Measurements from ENCODE around the gene SIRPD. TPM values are rescaled to one million over a fixed set of nuclear protein-coding genes. Genes with fewer than 3 reads are reported as not detected.
"Not testable (repeated sequence)": the region's sequence is repeated elsewhere in the genome, so short reads cannot be mapped to it uniquely, and the experiment has no call there.

SIRPD gene
- total and polyA plus RNA-seq, 2 donors: 0.53 TPM; not detected in 1

DNA sequence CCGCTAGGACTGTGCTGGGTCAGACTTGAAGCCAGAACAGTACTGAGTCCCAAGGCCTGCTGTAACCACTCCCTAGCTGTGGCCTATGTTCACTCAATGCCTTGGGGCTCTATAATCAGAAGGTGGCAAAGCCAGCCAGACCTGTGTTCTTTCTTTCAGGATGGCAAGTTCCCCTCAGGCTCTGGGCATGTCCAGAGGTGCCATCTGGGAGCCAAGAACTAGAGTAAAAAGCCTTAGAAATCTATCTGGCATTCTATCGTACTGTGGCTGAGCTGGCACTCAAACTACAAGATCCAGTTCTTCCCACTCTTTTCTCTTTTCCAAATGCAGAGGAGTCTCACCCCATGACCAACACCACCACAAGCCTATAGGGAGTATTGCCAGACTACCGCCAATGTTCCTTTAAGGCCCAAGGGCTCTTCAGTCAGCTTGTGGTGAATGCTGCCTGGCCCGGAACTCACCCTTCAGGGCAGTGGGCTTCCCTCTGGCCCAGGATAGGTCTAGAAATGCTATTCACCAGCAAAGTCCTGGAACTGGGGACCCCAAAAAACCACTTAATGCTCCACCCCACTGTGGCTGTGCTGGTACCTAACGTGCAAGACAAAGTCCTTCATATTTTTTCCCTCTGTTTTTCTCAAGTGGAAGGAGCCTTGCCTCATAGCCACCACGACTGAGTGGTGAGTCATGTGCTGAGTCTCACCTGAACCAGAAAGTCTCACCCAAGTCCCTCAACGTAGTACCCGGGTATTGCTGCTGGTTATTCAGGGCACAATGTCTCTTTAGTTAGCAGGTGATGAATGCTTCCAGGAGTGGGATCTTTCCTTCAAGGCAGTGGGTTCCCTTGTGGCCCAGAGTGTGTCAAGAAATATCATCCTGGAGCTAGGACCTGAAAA lies 57.7 kb downstream of the SIRPD start:
- 85% methylated on average over 8 of the region's 8 CpGs for WGBS
- no peaks in the 10 kb centered on the region for H3K36me3 ChIP-seq (ENCODE audit: insufficient read depth)
- no peak for DNase-seq (ENCODE audit: extremely low spot score)
- no peak overlapping the region for H3K27ac ChIP-seq (ENCODE audit: low read depth)
- no peak overlapping the region for H3K4me3 ChIP-seq (ENCODE audit: low read depth, low read length)
- H3K4me1 ChIP-seq (ENCODE audit: insufficient read depth): no peaks in the 10 kb centered on the region

DNA sequence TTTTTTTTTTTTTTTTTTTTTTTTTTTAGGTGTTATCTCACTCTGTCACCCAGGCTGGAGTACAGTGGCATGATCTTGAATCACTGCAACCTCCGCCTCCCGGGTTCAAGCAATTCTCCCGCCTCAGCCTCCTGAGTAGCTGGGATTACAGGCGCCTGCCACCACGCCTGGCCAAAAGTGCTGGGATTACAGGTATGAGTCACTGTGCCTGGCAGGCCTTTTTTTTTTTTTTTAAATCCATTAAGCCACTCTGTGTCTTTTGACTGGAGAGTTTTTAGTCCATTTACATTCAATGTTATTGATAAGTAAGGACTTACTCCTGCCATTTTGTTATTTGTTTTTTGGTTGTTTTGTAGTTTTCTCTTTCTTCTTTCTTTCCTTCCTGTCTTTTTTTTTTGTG lies 60.1 kb downstream of the SIRPD start:
- not testable (repeated sequence) for H3K4me3 ChIP-seq (ENCODE audit: low read depth, low read length); H3K27ac ChIP-seq (ENCODE audit: low read depth); DNase-seq (ENCODE audit: extremely low spot score); H3K36me3 ChIP-seq (ENCODE audit: insufficient read depth); H3K4me1 ChIP-seq (ENCODE audit: insufficient read depth)
- WGBS: 88% methylated on average over 5 of the region's 5 CpGs

DNA sequence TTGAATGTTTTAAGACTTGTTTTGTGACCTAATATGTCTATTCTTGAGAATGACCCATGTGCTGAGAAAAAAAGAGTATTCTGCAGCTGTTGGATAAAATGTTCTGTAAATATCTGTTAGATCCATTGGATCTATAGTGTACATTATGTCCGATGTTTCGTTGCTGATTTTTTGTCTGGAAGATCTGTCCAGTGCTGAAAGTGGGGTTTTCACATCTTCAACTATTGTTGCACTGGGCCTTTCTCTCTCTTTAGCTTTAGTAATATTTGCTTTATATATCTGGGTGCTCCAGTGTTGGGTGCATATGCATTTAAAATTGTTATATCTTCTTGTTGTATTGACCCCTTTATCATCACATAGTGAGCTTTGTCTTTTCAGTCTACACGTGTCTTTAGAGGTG lies 60.6 kb downstream of the SIRPD start:
- no peak overlapping the region for H3K4me3 ChIP-seq (ENCODE audit: low read depth, low read length)
- no peak for DNase-seq (ENCODE audit: extremely low spot score)
- H3K36me3 ChIP-seq (ENCODE audit: insufficient read depth): no peaks in the 10 kb centered on the region
- H3K27ac ChIP-seq (ENCODE audit: low read depth): no peak overlapping the region
- no peaks in the 10 kb centered on the region for H3K4me1 ChIP-seq (ENCODE audit: insufficient read depth)
- WGBS: 82% methylated on average over 3 of the region's 3 CpGs

DNA sequence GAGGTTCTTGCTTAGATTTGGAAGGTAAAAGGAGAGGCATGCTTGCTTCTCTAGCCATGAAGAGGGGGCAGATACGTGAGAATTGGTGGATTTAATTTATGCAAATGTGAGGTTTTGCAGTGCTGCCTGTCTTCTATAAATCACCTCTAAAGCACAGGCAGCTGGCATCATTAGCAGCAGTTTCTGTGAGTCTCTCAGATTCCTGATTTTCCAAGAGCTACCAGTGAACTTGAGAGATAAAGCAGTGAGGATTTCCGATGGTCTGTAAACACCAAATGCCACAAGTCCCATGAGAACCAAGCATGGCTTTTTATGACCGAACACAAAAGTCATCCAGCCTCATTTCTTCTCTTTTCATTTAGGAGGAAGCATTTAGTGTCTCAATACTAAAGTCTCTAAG lies 63.1 kb downstream of the SIRPD start:
- Histone ChIP-seq H3K27ac (ENCODE audit: low read depth) (no peak overlapping the region), H3K4me3 (ENCODE audit: low read depth, low read length) (no peak overlapping the region), H3K36me3 (ENCODE audit: insufficient read depth) (no peaks in the 10 kb centered on the region), H3K4me1 (ENCODE audit: insufficient read depth) (no peaks in the 10 kb centered on the region)
- DNase-seq (ENCODE audit: extremely low spot score): no peak
- WGBS: 27% methylated on average over 3 of the region's 3 CpGs

DNA sequence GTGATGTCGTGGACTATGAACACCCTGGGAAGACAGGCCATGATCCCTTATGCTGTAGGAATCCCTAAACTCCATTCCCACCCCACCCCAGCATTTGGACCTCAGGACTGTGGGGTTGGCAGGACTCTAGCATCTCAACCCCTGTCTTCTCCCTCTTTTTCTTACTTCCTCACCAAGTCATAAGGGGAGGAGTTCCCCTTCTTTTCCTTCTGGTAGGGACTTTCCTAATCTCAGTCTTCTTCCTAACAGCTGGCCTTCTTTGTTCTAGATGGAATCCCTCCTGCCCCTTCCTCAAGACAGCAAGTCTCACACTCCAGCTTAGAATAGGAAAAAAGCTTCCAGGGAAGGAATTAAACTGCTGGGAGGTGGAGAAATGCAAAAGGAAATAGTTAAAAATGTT lies 64.0 kb downstream of the SIRPD start:
- no peak for DNase-seq (ENCODE audit: extremely low spot score)
- Histone ChIP-seq H3K36me3 (ENCODE audit: insufficient read depth) (no peaks in the 10 kb centered on the region), H3K4me3 (ENCODE audit: low read depth, low read length) (no peak overlapping the region), H3K27ac (ENCODE audit: low read depth) (no peak overlapping the region), H3K4me1 (ENCODE audit: insufficient read depth) (no peaks in the 10 kb centered on the region)
- WGBS: 72% methylated on average over 1 of the region's 1 CpG

DNA sequence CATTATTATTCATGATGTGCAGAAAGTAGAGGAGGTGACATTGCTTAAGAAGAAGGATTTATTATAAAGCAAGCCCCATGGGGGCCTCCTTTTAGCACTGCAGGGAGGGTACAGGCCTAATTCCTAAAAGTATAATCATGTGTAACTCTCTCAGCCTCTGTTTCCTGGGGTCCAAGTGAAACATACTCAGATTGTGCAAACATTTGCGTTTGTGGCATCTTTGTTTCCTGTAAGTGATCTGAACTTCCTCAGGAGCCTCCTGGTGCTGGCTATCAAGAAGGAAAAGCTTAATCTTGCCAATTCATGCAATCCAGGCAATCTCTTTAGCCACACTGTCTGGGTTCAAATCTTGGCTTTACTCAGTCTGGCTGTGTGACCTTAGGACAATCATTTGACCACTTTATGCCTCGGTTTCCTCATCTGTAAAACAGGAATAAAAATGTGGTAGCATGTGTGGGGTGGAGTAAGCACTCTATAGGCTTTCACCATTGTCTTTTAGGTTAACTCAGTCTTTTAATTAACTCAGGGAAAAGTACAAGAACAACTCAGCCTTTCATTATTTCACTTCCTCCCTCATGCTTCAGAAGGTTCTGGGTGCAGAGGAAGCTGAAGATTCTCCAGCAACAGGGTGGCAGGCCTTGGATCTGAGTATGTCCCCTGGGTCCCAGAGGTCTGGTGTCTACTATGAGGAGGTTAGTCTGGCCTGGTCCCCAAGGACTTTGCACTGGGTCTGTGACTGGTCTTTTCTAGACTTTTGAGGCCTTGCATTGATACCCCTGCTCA lies 65.5 kb downstream of the SIRPD start:
- WGBS: 49% methylated on average over 2 of the region's 2 CpGs
- no peaks in the 10 kb centered on the region for H3K4me1 ChIP-seq (ENCODE audit: insufficient read depth)
- no peak overlapping the region for H3K27ac ChIP-seq (ENCODE audit: low read depth)
- no peak for DNase-seq (ENCODE audit: extremely low spot score)
- H3K36me3 ChIP-seq (ENCODE audit: insufficient read depth): no peaks in the 10 kb centered on the region
- no peak overlapping the region for H3K4me3 ChIP-seq (ENCODE audit: low read depth, low read length)

DNA sequence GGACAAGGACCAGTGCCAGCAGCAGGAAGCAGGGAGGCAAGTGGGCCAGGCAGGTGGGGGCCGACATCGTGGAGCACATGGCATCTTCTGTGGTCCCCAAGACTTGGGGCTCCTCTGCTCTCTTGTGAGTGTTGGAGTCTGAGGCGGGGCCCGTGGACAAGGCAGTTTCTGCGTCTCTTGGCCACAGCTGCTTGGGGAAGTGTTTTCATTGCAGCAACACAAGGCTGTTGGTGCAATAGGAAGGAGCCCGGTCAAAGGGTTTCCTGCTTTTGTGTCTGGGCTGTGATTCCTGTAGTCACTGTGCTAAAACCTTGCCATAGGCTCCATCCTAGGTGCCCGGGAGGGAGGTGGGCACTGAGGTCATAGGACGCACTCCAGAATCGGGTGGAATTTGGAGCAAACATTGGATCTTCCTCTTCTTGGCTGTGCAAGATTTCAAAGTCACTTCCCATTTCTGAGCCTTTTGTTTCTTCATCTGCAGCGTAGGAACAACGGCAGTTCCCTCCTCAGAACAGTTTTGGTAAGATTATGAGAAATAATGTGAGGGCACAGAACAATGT lies 66.1 kb downstream of the SIRPD start, which contains the start of gene SIRPB2:
TSS of gene SIRPB2 (minus strand) at position 140 of the 560 bp plus-strand sequence. CDS start at position 79, 61 bp downstream.
- no peak within 1 kb of the TSS for H3K4me3 ChIP-seq (ENCODE audit: low read depth, low read length)
- H3K4me1 ChIP-seq (ENCODE audit: insufficient read depth): no peaks in the 10 kb centered on the region
- no peak for DNase-seq (ENCODE audit: extremely low spot score)
- 68% methylated on average over 11 of the region's 11 CpGs for WGBS
- H3K36me3 ChIP-seq (ENCODE audit: insufficient read depth): no peaks in the 10 kb centered on the region
- H3K27ac ChIP-seq (ENCODE audit: low read depth): no peak within 1 kb of the TSS

DNA sequence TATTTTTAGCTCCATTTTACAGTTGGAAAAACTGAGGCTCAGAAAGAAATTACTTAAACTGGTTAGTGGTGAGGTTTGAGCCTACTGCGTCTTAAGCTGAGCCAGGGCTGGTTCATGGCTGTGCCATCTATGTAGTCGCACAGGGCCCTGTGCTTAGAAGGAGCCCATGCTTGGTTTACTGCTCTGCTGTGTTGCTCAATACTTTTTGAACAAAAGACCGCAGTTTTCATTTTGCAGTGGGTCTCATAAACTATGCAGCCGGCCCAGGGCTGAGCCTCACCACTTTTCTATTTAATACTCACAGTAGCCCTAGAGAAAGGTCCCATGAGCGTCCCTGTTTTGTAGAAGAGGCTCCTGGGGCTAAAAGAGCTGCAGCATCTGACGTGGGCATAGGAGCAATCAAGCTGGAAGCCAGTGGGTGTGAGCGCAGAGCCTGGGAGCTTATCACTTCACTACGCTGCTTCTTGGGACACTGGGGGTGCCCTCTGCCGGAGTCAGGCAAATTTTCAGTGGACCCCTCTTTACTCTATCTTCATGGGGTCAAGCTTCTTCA lies 66.8 kb downstream of the SIRPD start:
- Histone ChIP-seq H3K36me3 (ENCODE audit: insufficient read depth) (no peaks in the 10 kb centered on the region), H3K4me1 (ENCODE audit: insufficient read depth) (no peaks in the 10 kb centered on the region), H3K27ac (ENCODE audit: low read depth) (no peak overlapping the region), H3K4me3 (ENCODE audit: low read depth, low read length) (no peak overlapping the region)
- 75% methylated on average over 9 of the region's 9 CpGs for WGBS
- no peak for DNase-seq (ENCODE audit: extremely low spot score)

DNA sequence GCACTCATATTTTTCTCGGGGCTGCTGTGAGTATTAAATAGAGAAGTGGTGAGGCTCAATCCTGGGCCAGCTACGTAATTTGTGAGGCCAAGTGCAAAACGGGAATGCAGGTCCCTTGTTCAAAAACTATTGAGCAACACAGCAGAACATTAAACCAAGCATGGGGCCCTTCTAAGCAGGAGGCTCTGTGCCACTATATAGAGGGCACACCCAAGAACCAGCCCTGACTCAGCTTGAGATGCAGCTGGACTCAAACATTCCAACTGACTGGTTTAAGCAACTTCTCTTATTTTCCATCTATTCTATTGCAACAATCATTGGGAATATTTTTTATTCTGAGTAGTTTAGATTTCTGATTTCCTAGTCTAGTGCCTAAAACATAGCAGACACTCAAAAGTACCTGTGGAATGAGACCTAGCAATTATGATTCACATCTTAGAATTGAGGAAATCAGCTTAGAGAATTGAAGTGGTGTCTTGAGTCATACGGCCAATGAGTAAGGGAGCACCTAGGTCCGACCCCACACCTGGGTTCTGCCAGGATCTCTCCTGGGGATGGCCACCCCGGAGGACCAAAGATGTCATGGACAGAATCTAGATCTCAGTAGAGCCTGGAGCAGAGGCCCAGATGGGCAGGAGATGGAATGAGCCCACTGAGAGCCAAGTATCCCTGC lies 67.6 kb downstream of the SIRPD start:
- 70% methylated on average over 6 of the region's 6 CpGs for WGBS
- Histone ChIP-seq H3K4me3 (ENCODE audit: low read depth, low read length) (no peak overlapping the region), H3K27ac (ENCODE audit: low read depth) (no peak overlapping the region), H3K4me1 (ENCODE audit: insufficient read depth) (no peaks in the 10 kb centered on the region), H3K36me3 (ENCODE audit: insufficient read depth) (no peaks in the 10 kb centered on the region)
- no peak for DNase-seq (ENCODE audit: extremely low spot score)

DNA sequence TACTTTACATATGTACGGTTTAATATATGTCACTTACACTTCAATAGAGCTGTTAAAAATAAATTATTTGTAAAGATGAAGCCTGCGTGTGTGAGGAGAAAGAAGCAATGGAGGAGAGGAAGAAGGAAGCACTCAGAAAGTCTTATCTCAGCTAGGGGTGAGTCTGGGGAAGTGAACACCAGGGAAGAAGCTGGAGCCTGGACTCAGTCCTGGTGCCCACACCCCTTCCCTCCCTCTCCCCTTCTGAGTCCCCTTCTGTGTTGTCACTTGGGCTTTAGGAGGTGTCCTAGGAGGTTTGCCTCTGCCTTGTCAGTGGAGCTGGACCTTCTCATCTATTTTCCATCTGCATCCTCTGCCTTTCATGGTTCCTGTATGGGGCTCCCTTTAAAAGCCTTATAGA lies 68.2 kb downstream of the SIRPD start:
- 76% methylated on average over 2 of the region's 2 CpGs for WGBS

DNA sequence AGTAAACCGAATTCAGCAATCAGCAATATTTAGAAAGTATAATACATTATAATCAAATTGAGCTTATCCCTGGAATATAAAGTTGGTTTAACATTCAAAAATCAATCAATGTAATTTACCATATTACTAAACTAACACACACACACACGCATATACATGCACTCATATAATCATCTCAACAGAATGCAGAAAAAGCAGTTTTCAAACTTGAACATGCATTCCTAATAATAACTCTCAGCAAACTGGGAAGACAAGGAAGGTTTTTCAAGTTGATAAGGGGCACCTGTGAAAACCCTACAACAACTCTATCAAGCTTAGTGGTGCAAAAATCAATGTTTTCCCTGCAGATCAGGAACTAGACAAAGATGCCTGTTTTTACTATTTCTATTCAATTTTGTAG lies 70.9 kb downstream of the SIRPD start:
- Histone ChIP-seq H3K27ac (ENCODE audit: low read depth) (no peak overlapping the region), H3K4me3 (ENCODE audit: low read depth, low read length) (no peak overlapping the region), H3K4me1 (ENCODE audit: insufficient read depth) (no peaks in the 10 kb centered on the region), H3K36me3 (ENCODE audit: insufficient read depth) (no peaks in the 10 kb centered on the region)
- DNase-seq (ENCODE audit: extremely low spot score): no peak
- 82% methylated on average over 2 of the region's 2 CpGs for WGBS

More for the DNA sequence above, 68.2 kb downstream of the SIRPD start:
- Histone ChIP-seq H3K4me1 (ENCODE audit: insufficient read depth) (no peaks in the 10 kb centered on the region), H3K36me3 (ENCODE audit: insufficient read depth) (no peaks in the 10 kb centered on the region), H3K27ac (ENCODE audit: low read depth) (no peak overlapping the region), H3K4me3 (ENCODE audit: low read depth, low read length) (no peak overlapping the region)
- DNase-seq (ENCODE audit: extremely low spot score): no peak

DNA sequence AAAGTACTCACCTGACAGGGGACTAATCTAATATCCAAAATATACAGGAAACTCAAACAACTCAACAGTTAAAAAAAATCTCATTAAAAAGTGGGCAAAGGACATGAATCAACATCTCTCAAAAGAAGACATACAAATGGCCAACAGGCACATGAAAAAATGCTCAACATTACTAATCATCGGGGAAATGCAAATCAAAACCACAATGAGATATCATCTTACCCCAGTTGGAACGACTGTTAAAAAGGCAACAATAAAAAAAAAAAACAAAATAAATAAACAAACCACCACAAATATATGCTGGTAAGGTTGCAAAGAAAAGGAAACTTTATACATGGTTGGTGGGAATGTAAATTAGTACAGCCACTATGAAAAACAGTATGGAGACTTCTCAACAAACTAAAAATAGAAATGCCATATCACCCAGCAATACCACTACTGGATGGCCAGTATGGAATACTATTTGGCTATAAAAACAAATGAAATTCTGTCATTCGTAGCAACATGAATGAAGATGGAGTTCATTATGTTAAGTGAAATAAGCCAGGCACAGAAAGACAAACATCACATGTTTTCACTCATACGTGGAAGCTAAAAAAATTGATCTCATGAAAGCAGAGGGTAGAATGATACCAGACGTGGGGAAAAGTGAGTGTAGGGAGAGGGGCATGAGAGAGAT lies 72.9 kb downstream of the SIRPD start:
- WGBS: 49% methylated on average over 5 of the region's 5 CpGs

More for the DNA sequence above, 72.9 kb downstream of the SIRPD start:
- Histone ChIP-seq H3K4me3 (ENCODE audit: low read depth, low read length) (no peak overlapping the region), H3K36me3 (ENCODE audit: insufficient read depth) (no peaks in the 10 kb centered on the region), H3K27ac (ENCODE audit: low read depth) (no peak overlapping the region), H3K4me1 (ENCODE audit: insufficient read depth) (no peaks in the 10 kb centered on the region)
- DNase-seq (ENCODE audit: extremely low spot score): no peak
